ENCODE measurements around the gene MYO19.
"Not testable (repeated sequence)": the region's sequence is repeated elsewhere in the genome, so short reads cannot be mapped to it uniquely, and the experiment has no call there.

Gene MYO19

GRCh38 chr17:36527621-36528250, 6.9 kb downstream of the MYO19 start:
- DNase-seq = no peak

GRCh38 chr17:36525888-36526287, 8.8 kb downstream of the MYO19 start:
- DNase-seq = no peak

- DNase-seq = no peak
These were observed 9.6 kb downstream of the MYO19 start for GRCh38 chr17:36525113-36525512.

- DNase-seq = no peak
These were observed 10.2 kb downstream of the MYO19 start for GRCh38 chr17:36524428-36524876.

- DNase-seq = no peak
These were observed 11.6 kb downstream of the MYO19 start for GRCh38 chr17:36523113-36523512.

GRCh38 chr17:36515837-36516236, 18.8 kb downstream of the MYO19 start:
- no peak for DNase-seq

GRCh38 chr17:36514856-36515255, 19.8 kb downstream of the MYO19 start:
- DNase-seq = no peak

- DNase-seq = no peak
These were observed 22.0 kb downstream of the MYO19 start for GRCh38 chr17:36512641-36513040.

- DNase-seq = no peak
These were observed 23.5 kb downstream of the MYO19 start for GRCh38 chr17:36511216-36511615.

- DNase-seq = no peak
These were observed 24.0 kb downstream of the MYO19 start for GRCh38 chr17:36510636-36511035.

GRCh38 chr17:36509272-36509985, 25.2 kb downstream of the MYO19 start:
- no peak for DNase-seq

GRCh38 chr17:36508439-36508838, 26.2 kb downstream of the MYO19 start:
- not testable (repeated sequence) for DNase-seq

- no peak for DNase-seq
These were observed 27.4 kb downstream of the MYO19 start for GRCh38 chr17:36507266-36507665.

- no peak for DNase-seq
These were observed 27.8 kb downstream of the MYO19 start for GRCh38 chr17:36506831-36507230.

- no peak for DNase-seq
These were observed 28.3 kb downstream of the MYO19 start for GRCh38 chr17:36506249-36506826.

GRCh38 chr17:36505171-36505570, 29.5 kb downstream of the MYO19 start:
- DNase-seq = no peak

- DNase-seq = no peak
These were observed 30.5 kb downstream of the MYO19 start for GRCh38 chr17:36504156-36504545.

- DNase-seq = no peak
These were observed 31.1 kb downstream of the MYO19 start for GRCh38 chr17:36503456-36504155.

GRCh38 chr17:36501963-36502362, 32.7 kb downstream of the MYO19 start:
- DNase-seq = no peak

GRCh38 chr17:36501351-36501750, 33.3 kb downstream of the MYO19 start:
- no peak for DNase-seq

GRCh38 chr17:36500745-36501225, 33.9 kb downstream of the MYO19 start:
- DNase-seq = no peak

GRCh38 chr17:36498560-36499300, 35.9 kb downstream of the MYO19 start:
- no peak for DNase-seq

GRCh38 chr17:36498155-36498554, 36.5 kb downstream of the MYO19 start:
- no peak for DNase-seq

All from activated naive CD4-positive, alpha-beta T cell (primary cell).